Stomach (tissue), 4 donors: ENCODE results near the gene DBN1.

Experiments used
- CTCF ChIP-seq, 7 experiments: fragments of 450-650 bp in 4 of 7; fragments of 200-600 bp in 3 of 7; sonication (generic) in 3 of 7; IDR thresholded peaks; one replicate each; pipeline ENCODE4 v1.5.1; 2016 to 2019; ENCODE audit warnings: antibody characterized with exemption in 7 of 7, control low read depth in 2 of 7, mild to moderate bottlenecking in 1 of 7
- EP300 ChIP-seq: sonication (generic); formaldehyde crosslinking; IDR thresholded peaks from one replicate; pipeline ENCODE4 v1.6.1; 2017; ENCODE audit warnings: antibody characterized with exemption
- POLR2A ChIP-seq, 4 donors: fragments of 450-650 bp; IDR thresholded peaks; one replicate each; pipeline ENCODE4 v1.6.1; 2016; ENCODE audit warnings: antibody characterized with exemption in 4 of 4, control low read depth in 2 of 4, mild to moderate bottlenecking in 1 of 4, moderate library complexity in 1 of 4
- POLR2AphosphoS5 ChIP-seq, 3 donors: sonication (generic); formaldehyde crosslinking; IDR thresholded peaks; one replicate each; pipeline ENCODE4 v1.6.1; 2016; ENCODE audit warnings: antibody characterized with exemption in 3 of 3

GRCh38 chr5:177501874-177502678 is 28.6 kb upstream of the DBN1 start:
- TF ChIP-seq CTCF (IDR thresholded peaks at IDR 0.05) = no peak
- TF ChIP-seq POLR2A (IDR thresholded peaks at IDR 0.05) = no peak
- no peak for TF ChIP-seq EP300
- no peak for TF ChIP-seq POLR2AphosphoS5 (IDR thresholded peaks at IDR 0.05)
